ENCODE data around the gene GAPVD1.

DNA sequence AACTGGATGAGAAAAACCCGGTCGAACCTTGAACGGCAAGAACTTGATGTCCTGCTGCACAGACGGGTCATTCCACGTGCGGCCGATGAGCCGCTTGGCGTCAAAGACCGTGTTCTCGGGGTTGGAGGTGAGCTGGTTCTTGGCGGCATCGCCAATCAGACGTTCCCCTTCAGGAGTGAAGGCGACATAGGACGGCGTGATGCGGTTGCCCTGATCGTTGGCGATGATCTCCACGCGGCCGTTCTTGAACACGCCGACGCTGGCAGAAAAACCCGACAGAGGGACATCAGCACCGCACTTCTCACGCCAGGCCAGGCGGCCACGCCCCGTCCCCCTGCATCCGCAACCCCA is 21.0 kb upstream of the GAPVD1 start:
- TF ChIP-seq, protein P1, sequence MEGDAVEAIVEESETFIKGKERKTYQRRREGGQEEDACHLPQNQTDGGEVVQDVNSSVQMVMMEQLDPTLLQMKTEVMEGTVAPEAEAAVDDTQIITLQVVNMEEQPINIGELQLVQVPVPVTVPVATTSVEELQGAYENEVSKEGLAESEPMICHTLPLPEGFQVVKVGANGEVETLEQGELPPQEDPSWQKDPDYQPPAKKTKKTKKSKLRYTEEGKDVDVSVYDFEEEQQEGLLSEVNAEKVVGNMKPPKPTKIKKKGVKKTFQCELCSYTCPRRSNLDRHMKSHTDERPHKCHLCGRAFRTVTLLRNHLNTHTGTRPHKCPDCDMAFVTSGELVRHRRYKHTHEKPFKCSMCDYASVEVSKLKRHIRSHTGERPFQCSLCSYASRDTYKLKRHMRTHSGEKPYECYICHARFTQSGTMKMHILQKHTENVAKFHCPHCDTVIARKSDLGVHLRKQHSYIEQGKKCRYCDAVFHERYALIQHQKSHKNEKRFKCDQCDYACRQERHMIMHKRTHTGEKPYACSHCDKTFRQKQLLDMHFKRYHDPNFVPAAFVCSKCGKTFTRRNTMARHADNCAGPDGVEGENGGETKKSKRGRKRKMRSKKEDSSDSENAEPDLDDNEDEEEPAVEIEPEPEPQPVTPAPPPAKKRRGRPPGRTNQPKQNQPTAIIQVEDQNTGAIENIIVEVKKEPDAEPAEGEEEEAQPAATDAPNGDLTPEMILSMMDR (IDR thresholded peaks at IDR 0.05), result no peak
- TF ChIP-seq POLR2A (IDR thresholded peaks at IDR 0.05), result no peak
